GM19043 (cell line): ENCODE results near the gene CNTN5.

ENCODE experiments used
- ATAC-seq: cut with Tn5 transposase; IDR thresholded peaks from one replicate; pipeline ENCODE4 v1.9.1; 2021; ENCODE audit warnings: low read depth; ENCODE audit not compliant: unreplicated experiment

The CNTN5 gene

DNA sequence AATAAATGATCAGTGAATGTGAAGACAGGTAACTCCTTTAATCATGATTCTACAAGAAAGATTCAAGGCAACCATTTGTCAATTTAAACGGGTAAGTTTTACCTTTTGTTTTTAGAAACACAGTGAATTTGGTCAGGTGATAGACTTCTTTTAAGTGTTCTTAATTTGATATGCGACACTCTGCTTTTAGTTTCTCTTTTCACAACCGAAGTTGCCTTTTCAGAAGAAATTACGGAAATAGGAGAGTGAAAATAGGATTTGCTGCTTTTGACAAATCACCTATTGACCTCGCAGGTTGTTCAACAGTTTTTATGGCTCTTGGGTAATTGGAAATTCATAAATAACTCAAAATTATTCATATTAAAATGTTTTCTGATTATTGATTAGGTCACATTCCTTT, 142.1 kb downstream of the CNTN5 start:
- ATAC-seq: no peak

- no peak for ATAC-seq
Observed at GRCh38 chr11:99170591-99170990, 149.8 kb downstream of the CNTN5 start.

DNA sequence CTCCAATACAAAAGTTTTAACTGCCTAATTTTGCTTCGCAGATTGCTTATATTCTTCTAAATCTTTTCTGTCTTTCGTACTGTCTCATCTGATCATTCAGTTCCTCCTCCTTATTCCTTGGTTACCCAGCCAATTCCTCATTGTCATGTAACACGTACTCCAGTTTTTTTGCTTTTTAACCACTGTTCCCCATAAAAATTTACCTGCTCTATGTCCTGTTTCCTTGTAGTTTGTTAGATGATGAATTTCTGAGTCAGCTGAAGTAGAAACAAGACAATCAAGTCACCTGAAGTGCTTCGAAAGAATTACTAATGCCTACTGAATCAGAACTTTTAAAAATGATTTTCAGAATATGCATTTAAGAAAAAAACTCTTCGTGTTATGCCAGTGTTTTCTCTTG, 150.6 kb downstream of the CNTN5 start:
- no peak for ATAC-seq

DNA sequence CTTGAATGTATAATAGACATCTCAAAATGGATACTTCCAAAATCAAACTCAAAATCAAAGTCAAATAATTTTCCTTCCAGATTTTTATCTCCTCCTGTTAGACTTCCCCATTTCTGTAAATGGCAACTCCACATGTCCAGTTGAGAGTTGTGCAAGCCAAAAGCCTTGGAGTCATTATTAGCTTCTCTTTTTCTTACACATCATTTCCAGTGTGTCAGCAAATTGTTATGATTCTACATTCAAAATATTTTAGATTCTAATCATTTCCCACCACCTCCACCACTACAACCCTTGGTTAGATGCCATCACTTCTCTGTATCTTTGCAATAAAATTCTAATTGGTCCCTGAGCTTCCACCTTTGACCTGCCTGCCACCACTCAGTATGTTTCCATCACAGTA, 155.7 kb downstream of the CNTN5 start:
- no peak for ATAC-seq

GRCh38 chr11:99177446-99177845, 156.7 kb downstream of the CNTN5 start:
- ATAC-seq: no peak

- no peak for ATAC-seq
Observed at GRCh38 chr11:99184146-99184545, 163.4 kb downstream of the CNTN5 start.

- no peak for ATAC-seq
Observed at GRCh38 chr11:99188221-99188620, 167.5 kb downstream of the CNTN5 start.

DNA sequence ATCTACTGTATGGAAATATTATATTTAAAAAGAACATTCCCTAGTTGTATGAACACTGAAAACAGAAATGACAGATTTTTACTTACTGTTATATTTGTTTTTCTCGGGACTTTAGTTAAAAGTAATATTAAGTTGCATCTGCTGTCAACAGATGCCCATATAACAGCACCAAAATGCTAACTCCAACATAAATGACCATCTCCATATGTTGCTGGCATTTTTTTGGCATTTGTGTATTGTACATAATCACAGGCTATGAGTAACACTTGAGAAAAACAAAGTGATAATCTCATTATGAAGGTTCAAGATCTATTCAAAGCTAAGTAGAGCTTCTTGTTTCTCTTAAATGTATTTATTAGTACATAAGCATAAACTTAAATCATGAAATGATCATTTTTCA, 172.0 kb downstream of the CNTN5 start:
- no peak for ATAC-seq

- no peak for ATAC-seq
Observed at GRCh38 chr11:99197477-99197876, 176.7 kb downstream of the CNTN5 start.

- ATAC-seq: no peak
Observed at GRCh38 chr11:99198215-99198614, 177.5 kb downstream of the CNTN5 start.

DNA sequence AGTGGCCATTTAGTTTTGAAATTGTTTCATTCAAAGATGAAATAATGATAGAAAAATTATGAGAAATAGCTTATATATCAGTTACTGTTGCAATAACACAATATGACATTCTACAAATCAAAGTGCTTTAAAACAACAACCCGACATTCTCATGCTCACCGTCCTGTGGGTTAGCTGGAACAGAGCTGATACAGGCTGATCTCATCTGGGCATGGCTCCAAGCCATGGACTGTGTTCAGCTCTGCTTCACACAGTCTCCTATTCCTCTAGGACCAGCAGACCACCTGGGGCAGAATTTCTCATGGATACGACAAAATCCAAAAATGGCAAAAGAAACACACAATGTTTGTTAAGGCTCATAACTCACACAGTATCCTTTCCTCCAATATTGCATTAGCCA, 178.6 kb downstream of the CNTN5 start:
- ATAC-seq: no peak

DNA sequence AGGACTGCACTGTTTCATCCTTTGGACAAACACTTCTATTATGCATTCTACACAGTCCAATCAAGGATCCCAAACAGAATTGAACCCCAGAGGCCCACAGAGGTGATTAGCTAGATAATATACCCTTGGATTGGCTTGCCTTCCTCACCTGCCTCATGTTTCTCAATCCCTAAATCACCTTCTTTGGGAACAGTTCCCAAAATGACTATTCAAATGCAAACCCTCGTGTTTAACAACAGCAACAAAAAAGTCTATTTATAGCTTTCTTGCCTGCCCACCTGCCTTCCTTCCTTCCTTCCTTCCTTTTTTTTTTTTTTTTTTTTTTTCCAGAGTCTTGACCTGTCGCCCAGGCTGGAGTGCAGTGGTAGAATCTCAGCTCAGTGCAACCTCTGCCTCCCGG, 180.0 kb downstream of the CNTN5 start:
- no peak for ATAC-seq

- ATAC-seq: no peak
Observed at GRCh38 chr11:99208813-99209212, 188.1 kb downstream of the CNTN5 start.

DNA sequence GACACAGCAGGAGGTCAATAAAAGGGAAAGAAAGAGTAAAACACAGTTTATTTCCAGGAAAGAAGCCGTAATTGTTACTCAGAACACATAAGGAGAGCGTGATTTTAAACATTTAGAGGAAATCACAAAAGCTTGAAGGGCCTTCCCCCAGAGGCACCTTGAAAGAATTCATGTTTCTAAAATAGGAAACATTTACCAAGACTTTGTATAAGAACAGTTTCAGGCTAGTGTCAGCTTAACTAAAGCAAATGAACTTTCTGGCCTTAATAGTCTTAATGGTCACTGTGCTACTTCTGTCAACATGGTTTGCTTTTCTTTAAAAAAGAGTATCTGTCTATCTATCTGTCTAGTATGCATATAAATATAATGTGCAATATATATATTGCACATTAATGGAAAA, 208.8 kb downstream of the CNTN5 start:
- ATAC-seq: no peak

DNA sequence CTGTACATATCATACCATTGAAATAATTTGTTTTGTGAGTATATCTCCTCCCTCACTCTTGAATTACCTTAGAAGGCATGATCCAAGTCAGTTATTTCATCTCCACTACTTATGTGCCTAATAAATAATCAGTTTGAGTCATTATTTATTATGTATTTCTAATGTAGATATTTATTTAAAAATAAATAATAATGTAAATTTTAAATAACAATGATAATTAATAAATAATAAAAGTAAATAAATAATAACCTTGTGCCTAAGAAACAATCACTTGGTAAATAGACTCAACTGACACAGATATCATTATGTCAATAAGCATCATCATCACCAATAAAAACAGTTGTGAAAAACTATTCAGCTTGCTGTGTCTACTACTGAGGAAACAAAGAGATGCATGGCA, 213.8 kb downstream of the CNTN5 start:
- no peak for ATAC-seq

- no peak for ATAC-seq
Observed at GRCh38 chr11:99238401-99238800, 217.7 kb downstream of the CNTN5 start.

- ATAC-seq: no peak
Observed at GRCh38 chr11:99240192-99241030, 219.7 kb downstream of the CNTN5 start.

GRCh38 chr11:99241066-99241465, 220.3 kb downstream of the CNTN5 start:
- no peak for ATAC-seq

- ATAC-seq: no peak
Observed at GRCh38 chr11:99244613-99245012, 223.9 kb downstream of the CNTN5 start.

GRCh38 chr11:99246199-99246598, 225.4 kb downstream of the CNTN5 start:
- ATAC-seq: no peak

DNA sequence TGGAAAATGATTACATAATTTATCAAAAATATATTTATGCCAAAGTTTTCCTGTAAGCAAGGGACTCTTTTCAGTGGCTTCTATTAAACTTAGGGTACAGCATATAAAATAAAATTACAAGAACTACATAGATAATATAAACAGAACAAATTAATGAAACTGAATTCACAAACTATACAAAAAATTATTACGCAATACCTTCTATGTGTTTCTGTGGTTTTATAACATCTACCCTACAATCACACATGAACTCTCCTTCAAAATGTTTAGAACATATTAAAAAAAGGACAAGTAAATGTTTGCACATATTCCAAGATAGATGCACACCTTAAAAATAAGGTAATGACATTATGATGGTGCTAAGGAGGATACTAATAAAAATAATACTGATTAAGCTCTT, 235.9 kb downstream of the CNTN5 start:
- no peak for ATAC-seq

DNA sequence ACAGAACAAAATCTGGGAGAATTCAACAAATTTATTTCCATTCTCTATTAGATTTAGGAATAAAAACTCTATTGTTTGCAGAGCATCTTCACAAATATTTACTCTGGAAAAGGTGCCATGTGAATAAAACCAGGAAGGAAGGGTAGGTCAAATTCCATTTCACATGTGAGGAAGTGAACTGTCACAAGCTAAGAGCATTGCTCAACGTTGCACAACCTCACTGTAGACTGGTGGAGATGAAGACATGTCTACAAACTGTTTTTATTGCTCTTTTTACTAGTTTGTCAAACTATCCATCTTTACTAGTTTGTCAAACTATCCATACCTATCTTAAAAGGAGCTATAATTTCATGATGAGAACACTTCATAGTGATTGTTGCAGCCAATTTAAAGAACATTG, 236.4 kb downstream of the CNTN5 start:
- ATAC-seq: no peak

- ATAC-seq: no peak
Observed at GRCh38 chr11:99260696-99261095, 239.9 kb downstream of the CNTN5 start.
